GM23338 (cell line): ENCODE data around the gene PLXNA2. TPM values are rescaled to one million over a fixed set of nuclear protein-coding genes. Genes with fewer than 3 reads are reported as not detected.

Experiments
- ATAC-seq: fragments of 200-7000 bp; cut with Tn5 transposase; 3 replicates; pipeline ENCODE4 v1.9.1; 2020
- DNase-seq: peaks from one replicate; pipeline ENCODE4 v3.0.0-alpha.2; 2015; ENCODE audit warnings: low spot score
- H2AFZ ChIP-seq: fragments of 200-600 bp; sonication (generic); 2 replicates; pipeline ENCODE4 v1.8.0; 2016; ENCODE audit warnings: antibody characterized with exemption, mild to moderate bottlenecking, moderate library complexity
- H3F3A ChIP-seq: fragments of 200-600 bp; sonication (generic); replicated peaks from 2 replicates; pipeline ENCODE4 v1.8.0; 2017; ENCODE audit warnings: antibody characterized with exemption, mixed run types, low read depth
- H3K27ac ChIP-seq: fragments of 200-600 bp; sonication (generic); 2 replicates; pipeline ENCODE4 v1.6.1; 2016; ENCODE audit warnings: low read depth
- H3K27me3 ChIP-seq: fragments of 200-600 bp; sonication (generic); 2 replicates; pipeline ENCODE4 v1.8.0; 2016; ENCODE audit warnings: mild to moderate bottlenecking, mixed run types, moderate library complexity; ENCODE audit not compliant: insufficient read depth
- H3K36me3 ChIP-seq: fragments of 200-600 bp; sonication (generic); 2 replicates; pipeline ENCODE4 v1.8.0; 2016; ENCODE audit warnings: mild to moderate bottlenecking; ENCODE audit not compliant: insufficient read depth
- H3K4me1 ChIP-seq: fragments of 200-600 bp; sonication (generic); 2 replicates; pipeline ENCODE4 v1.8.0; 2016; ENCODE audit warnings: mild to moderate bottlenecking, moderate library complexity; ENCODE audit not compliant: insufficient read depth
- H3K4me2 ChIP-seq: fragments of 200-600 bp; sonication (generic); 2 replicates; pipeline ENCODE4 v1.7.1; 2017; ENCODE audit warnings: mixed run types
- H3K4me3 ChIP-seq: fragments of 200-600 bp; sonication (generic); 2 replicates; pipeline ENCODE4 v1.6.1; 2016; ENCODE audit warnings: mixed run types
- H3K79me2 ChIP-seq: fragments of 200-600 bp; sonication (generic); replicated peaks from 2 replicates; pipeline ENCODE4 v1.8.0; 2017; ENCODE audit warnings: mild to moderate bottlenecking; ENCODE audit not compliant: insufficient read depth
- H3K9me2 ChIP-seq: fragments of 200-600 bp; sonication (generic); 2 replicates; pipeline ENCODE4 v1.8.0; 2017; ENCODE audit not compliant: insufficient read depth
- H4K20me1 ChIP-seq: fragments of 200-600 bp; sonication (generic); replicated peaks from 2 replicates; pipeline ENCODE4 v1.8.0; 2017; ENCODE audit warnings: mild to moderate bottlenecking; ENCODE audit not compliant: insufficient read depth
- H3K27ac Mint-ChIP-seq: 2 replicates; pipeline ENCODE4 v1.8.0; 2020; ENCODE audit warnings: inconsistent platforms, mild to moderate bottlenecking, moderate library complexity, mixed read lengths
- H3K27me3 Mint-ChIP-seq: 3 replicates; pipeline ENCODE4 v1.8.0; 2022; ENCODE audit warnings: low read depth, mild to moderate bottlenecking, moderate library complexity, mixed read lengths, inconsistent platforms; ENCODE audit not compliant: insufficient read depth, poor library complexity
- H3K36me3 Mint-ChIP-seq: 3 replicates; pipeline ENCODE4 v1.8.0; 2021; ENCODE audit warnings: low read depth, mild to moderate bottlenecking, inconsistent platforms, moderate library complexity, mixed read lengths
- H3K4me1 Mint-ChIP-seq: 3 replicates; pipeline ENCODE4 v1.8.0; 2020; ENCODE audit warnings: mild to moderate bottlenecking, inconsistent platforms, mixed read lengths
- H3K4me3 Mint-ChIP-seq: 3 replicates; pipeline ENCODE4 v1.8.0; 2021; ENCODE audit warnings: moderate library complexity, mild to moderate bottlenecking, inconsistent platforms, mixed read lengths
- H3K9me3 Mint-ChIP-seq: 3 replicates; pipeline ENCODE4 v1.8.0; 2020; ENCODE audit warnings: moderate library complexity, mild to moderate bottlenecking, inconsistent platforms, mixed read lengths
- CREB1 ChIP-seq: fragments of 250-450 bp; sonication (Bioruptor Pico); IDR thresholded peaks from 2 replicates; pipeline ENCODE4 v1.5.0; 2020; ENCODE audit warnings: low read depth, mild to moderate bottlenecking, moderate library complexity
- EZH2phosphoT487 ChIP-seq: fragments of 200-600 bp; sonication (generic); IDR thresholded peaks from one replicate; pipeline ENCODE4 v1.8.1; 2018; ENCODE audit warnings: antibody characterized with exemption; ENCODE audit not compliant: unreplicated experiment
- JUNB ChIP-seq: IDR thresholded peaks from one replicate; pipeline ENCODE4 v1.6.1; 2016; ENCODE audit warnings: antibody characterized with exemption; ENCODE audit not compliant: unreplicated experiment
- NANOG ChIP-seq: IDR thresholded peaks from 2 replicates; pipeline ENCODE4 v1.6.1; 2016; ENCODE audit warnings: antibody characterized with exemption, borderline replicate concordance
- POLR2AphosphoS5 ChIP-seq: IDR thresholded peaks from 2 replicates; pipeline ENCODE4 v1.6.1; 2016; ENCODE audit warnings: antibody characterized with exemption, low read depth
- STAT1 ChIP-seq: IDR thresholded peaks from one replicate; pipeline ENCODE4 v1.6.1; 2016; ENCODE audit warnings: antibody characterized with exemption; ENCODE audit not compliant: unreplicated experiment
- ZNF114 ChIP-seq: fragments of 250-450 bp; sonication (Bioruptor Pico); IDR thresholded peaks from 2 replicates; pipeline ENCODE4 v1.5.0; 2020; ENCODE audit warnings: mild to moderate bottlenecking, moderate library complexity
- ZNF331 ChIP-seq: fragments of 250-450 bp; sonication (Bioruptor Pico); IDR thresholded peaks from 2 replicates; pipeline ENCODE4 v1.5.0; 2020; ENCODE audit warnings: low read depth, mild to moderate bottlenecking, moderate library complexity
- polyA plus RNA-seq: library from polyadenylated mRNA; unstranded; fragments of >200 nt; fragmentation: Nextera tagmentation; extraction: Ambion mirVana; gene quantifications from 2 replicates; pipeline ENCODE4 v1.2.1, GENCODE V29; 2016
- total RNA-seq: library from RNA; depleted of rRNA; stranded (reverse); fragments of >200 nt; shearing (Covaris generic); gene quantifications from 2 replicates; pipeline ENCODE4 v1.2.3, GENCODE V29; 2014
- TF ChIP-seq, protein P1 (sequence below), 2 experiments: fragments of 200-600 bp in 1 of 2; sonication (generic) in 1 of 2; conservative IDR thresholded peaks; 2 replicates each; pipeline versions ENCODE4 v1.5.1 to v1.6.1; 2016 to 2017; ENCODE audit warnings: antibody characterized with exemption in 2 of 2, low read depth in 2 of 2, mild to moderate bottlenecking in 2 of 2, moderate library complexity in 1 of 2
- TF ChIP-seq, protein P2 (sequence below): IDR thresholded peaks from one replicate; pipeline ENCODE4 v1.6.1; 2018; ENCODE audit warnings: antibody characterized with exemption; ENCODE audit not compliant: unreplicated experiment
- TF ChIP-seq, protein P3 (sequence below): IDR thresholded peaks from 2 replicates; pipeline ENCODE4 v1.6.1; 2016; ENCODE audit warnings: antibody characterized with exemption

The PLXNA2 gene
- total and polyA plus RNA-seq, 2 experiments from 2014 or later = 0.40 to 1.8 TPM

DNA sequence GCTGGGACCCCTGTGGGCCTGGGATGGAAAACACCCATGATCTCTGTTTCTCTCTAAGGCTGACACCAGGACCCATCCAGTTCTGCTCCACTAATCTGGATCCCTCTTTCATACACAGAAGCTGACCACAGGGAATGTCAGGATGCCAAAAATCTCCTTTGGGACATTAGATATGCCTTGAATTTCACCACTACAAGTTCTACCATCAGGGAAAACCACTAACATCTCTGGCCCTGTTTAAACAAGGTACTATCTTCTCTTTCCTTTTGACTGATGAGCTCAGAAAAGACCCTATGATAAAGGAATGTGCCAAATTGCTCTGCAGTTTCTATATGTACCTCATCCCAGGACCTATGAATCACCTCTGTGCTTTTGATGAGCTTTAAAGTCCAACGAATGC, 10.2 kb upstream of the PLXNA2 start:
- Histone ChIP-seq H3K27ac (no peak overlapping the region), H3K4me2 (no peak overlapping the region), H3K4me3 (no peak overlapping the region), H3K36me3 (no peaks in the 10 kb centered on the region), H3K9me2 (no peaks in the 10 kb centered on the region), H4K20me1 (no peaks in the 10 kb centered on the region), H3K79me2 (no peaks in the 10 kb centered on the region), H2AFZ (no peak overlapping the region), H3F3A (no peaks in the 10 kb centered on the region), H3K27me3 (no peaks in the 10 kb centered on the region), H3K4me1 (peaks cover 17% of the 10 kb centered on the region)
- ATAC-seq (no peak), DNase-seq (no peak)
- Mint-ChIP-seq H3K4me3 (no peak overlapping the region), H3K36me3 (peaks cover 2% of the 10 kb centered on the region; the same call in 1 of the 3 replicates), H3K27me3 (peaks cover 22% of the 10 kb centered on the region), H3K4me1 (peaks cover 32% of the 10 kb centered on the region), H3K27ac (no peak overlapping the region), H3K9me3 (peaks cover 2% of the 10 kb centered on the region; the same call in 2 of the 3 replicates)
- TF ChIP-seq NANOG = no peak
- no peak for TF ChIP-seq JUNB
- TF ChIP-seq ZNF331 (CRISPR knock-in tag) = no peak
- TF ChIP-seq STAT1 = no peak
- TF ChIP-seq CREB1 (CRISPR knock-in tag) = no peak
- no peak for TF ChIP-seq POLR2AphosphoS5
- TF ChIP-seq EZH2phosphoT487 = no peak
- no peak for TF ChIP-seq ZNF114 (CRISPR knock-in tag)
- TF ChIP-seq, protein P1, sequence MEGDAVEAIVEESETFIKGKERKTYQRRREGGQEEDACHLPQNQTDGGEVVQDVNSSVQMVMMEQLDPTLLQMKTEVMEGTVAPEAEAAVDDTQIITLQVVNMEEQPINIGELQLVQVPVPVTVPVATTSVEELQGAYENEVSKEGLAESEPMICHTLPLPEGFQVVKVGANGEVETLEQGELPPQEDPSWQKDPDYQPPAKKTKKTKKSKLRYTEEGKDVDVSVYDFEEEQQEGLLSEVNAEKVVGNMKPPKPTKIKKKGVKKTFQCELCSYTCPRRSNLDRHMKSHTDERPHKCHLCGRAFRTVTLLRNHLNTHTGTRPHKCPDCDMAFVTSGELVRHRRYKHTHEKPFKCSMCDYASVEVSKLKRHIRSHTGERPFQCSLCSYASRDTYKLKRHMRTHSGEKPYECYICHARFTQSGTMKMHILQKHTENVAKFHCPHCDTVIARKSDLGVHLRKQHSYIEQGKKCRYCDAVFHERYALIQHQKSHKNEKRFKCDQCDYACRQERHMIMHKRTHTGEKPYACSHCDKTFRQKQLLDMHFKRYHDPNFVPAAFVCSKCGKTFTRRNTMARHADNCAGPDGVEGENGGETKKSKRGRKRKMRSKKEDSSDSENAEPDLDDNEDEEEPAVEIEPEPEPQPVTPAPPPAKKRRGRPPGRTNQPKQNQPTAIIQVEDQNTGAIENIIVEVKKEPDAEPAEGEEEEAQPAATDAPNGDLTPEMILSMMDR (conservative IDR thresholded peaks at IDR 0.05; ENCODE audit: low read depth in 2 of 2) = no peak
- TF ChIP-seq, protein P2, sequence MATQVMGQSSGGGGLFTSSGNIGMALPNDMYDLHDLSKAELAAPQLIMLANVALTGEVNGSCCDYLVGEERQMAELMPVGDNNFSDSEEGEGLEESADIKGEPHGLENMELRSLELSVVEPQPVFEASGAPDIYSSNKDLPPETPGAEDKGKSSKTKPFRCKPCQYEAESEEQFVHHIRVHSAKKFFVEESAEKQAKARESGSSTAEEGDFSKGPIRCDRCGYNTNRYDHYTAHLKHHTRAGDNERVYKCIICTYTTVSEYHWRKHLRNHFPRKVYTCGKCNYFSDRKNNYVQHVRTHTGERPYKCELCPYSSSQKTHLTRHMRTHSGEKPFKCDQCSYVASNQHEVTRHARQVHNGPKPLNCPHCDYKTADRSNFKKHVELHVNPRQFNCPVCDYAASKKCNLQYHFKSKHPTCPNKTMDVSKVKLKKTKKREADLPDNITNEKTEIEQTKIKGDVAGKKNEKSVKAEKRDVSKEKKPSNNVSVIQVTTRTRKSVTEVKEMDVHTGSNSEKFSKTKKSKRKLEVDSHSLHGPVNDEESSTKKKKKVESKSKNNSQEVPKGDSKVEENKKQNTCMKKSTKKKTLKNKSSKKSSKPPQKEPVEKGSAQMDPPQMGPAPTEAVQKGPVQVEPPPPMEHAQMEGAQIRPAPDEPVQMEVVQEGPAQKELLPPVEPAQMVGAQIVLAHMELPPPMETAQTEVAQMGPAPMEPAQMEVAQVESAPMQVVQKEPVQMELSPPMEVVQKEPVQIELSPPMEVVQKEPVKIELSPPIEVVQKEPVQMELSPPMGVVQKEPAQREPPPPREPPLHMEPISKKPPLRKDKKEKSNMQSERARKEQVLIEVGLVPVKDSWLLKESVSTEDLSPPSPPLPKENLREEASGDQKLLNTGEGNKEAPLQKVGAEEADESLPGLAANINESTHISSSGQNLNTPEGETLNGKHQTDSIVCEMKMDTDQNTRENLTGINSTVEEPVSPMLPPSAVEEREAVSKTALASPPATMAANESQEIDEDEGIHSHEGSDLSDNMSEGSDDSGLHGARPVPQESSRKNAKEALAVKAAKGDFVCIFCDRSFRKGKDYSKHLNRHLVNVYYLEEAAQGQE = no peak

DNA sequence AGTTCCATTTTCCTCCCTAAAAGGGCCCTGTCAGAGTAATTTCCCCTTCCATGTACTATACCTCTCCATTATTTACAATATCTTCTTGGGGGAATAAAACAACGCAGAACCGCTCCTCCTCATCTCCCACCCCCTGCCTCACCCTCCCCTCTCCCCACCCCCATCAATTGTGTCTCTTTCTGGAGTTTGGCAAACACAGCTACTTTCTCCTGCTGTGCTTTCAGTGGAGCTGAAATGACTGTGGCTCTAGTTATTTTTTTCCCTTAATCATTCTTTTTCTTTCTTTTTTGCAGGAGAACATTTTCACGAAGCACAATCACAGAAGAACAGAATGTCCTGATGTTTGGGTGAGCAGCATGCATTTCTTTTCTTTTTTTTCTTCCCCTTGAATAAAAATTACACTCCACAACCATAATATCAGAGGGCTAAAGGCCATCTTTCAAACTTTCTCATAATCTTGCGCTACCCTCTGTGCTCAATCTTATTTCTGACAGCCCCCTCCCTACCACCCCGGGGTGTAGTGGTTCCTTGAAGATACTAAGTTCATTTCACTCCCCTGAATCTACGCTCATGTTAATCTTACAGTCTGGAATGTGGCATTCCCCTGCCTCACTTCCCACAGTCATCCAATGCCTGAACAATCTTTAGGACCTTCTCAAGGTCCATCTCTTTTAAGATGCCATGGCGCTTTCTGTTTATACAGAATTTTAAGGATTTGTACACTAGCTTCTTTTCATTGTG, 8.8 kb upstream of the PLXNA2 start:
- H4K20me1 ChIP-seq = no peaks in the 10 kb centered on the region
- Mint-ChIP-seq H3K4me3 (no peak overlapping the region), H3K9me3 (no peaks in the 10 kb centered on the region), H3K4me1 (peaks cover 30% of the 10 kb centered on the region), H3K27me3 (peaks cover 24% of the 10 kb centered on the region), H3K27ac (no peak overlapping the region), H3K36me3 (no peaks in the 10 kb centered on the region)
- H3K4me1 ChIP-seq = peaks cover 17% of the 10 kb centered on the region
- H3F3A ChIP-seq = no peaks in the 10 kb centered on the region
- no peaks in the 10 kb centered on the region for H3K9me2 ChIP-seq
- H3K27me3 ChIP-seq = no peaks in the 10 kb centered on the region
- no peak for DNase-seq
- no peak overlapping the region for H2AFZ ChIP-seq
- ATAC-seq = no peak
- H3K4me2 ChIP-seq = no peak overlapping the region
- no peaks in the 10 kb centered on the region for H3K36me3 ChIP-seq
- no peaks in the 10 kb centered on the region for H3K79me2 ChIP-seq
- no peak overlapping the region for H3K27ac ChIP-seq
- H3K4me3 ChIP-seq = no peak overlapping the region
- no peak for TF ChIP-seq ZNF114 (CRISPR knock-in tag)
- TF ChIP-seq ZNF331 (CRISPR knock-in tag) = no peak
- TF ChIP-seq, protein P3, sequence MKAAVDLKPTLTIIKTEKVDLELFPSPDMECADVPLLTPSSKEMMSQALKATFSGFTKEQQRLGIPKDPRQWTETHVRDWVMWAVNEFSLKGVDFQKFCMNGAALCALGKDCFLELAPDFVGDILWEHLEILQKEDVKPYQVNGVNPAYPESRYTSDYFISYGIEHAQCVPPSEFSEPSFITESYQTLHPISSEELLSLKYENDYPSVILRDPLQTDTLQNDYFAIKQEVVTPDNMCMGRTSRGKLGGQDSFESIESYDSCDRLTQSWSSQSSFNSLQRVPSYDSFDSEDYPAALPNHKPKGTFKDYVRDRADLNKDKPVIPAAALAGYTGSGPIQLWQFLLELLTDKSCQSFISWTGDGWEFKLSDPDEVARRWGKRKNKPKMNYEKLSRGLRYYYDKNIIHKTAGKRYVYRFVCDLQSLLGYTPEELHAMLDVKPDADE = no peak
- TF ChIP-seq CREB1 (CRISPR knock-in tag) = no peak
- no peak for TF ChIP-seq NANOG
- TF ChIP-seq, protein P2 = no peak
